Epithelial cell of prostate (primary cell): Measurements from ENCODE around the gene CLTA.
"Not testable (repeated sequence)": the region's sequence is repeated elsewhere in the genome, so short reads cannot be mapped to it uniquely, and the experiment has no call there.

Experiments used
- DNase-seq: peaks from one replicate; pipeline ENCODE4 v3.0.0-alpha.2; 2011; ENCODE audit warnings: low read depth, low spot score
- H3K27ac ChIP-seq: fragments of 450-650 bp; 2 replicates; pipeline ENCODE4 v1.5.1; 2017; ENCODE audit warnings: mild to moderate bottlenecking

Gene CLTA

GRCh38 chr9:36180243-36180642, 10.5 kb upstream of the CLTA start:
- H3K27ac ChIP-seq, DNase-seq: not testable (repeated sequence)

DNA sequence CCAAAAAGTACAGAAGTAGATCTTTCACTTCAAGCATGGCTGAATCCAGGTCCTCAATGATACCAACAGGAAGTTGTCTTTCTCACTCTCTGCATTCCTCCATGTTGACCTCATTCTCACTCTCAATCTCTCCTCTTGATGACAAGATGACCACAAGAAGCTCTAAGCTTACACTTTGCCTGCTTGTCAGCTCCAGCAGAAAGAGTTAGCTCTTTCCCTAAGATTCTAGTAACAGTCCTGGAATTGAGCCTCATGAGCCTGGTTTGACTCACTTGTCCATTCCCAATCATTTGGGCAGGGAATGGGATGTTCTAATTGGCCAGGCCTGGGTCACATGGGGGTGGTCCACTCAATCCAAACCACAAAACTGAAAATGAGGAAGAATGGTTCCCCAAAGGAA, 3.3 kb upstream of the CLTA start:
- H3K27ac ChIP-seq: peak overlapping the region; percentile 41
- DNase-seq: peak; percentile 24

DNA sequence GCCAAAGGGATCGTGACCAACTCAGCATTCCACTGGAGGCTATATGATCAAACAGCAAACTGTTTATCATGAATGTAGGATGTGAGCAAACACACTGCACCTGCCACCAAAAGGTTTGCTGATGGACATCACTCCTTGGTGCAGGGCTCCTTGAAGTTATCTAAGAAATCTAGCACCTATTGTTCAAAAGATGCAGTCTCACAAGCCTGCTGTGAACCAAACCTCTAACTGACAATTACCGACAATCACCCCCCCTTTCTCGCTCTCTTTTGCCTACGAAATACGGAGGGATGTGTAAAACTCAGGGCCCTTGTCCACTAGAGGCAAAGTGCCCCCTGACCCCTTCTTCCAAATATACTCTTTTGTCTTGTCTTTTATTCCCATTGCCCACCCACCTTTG, 2.5 kb upstream of the CLTA start:
- DNase-seq: no peak

DNA sequence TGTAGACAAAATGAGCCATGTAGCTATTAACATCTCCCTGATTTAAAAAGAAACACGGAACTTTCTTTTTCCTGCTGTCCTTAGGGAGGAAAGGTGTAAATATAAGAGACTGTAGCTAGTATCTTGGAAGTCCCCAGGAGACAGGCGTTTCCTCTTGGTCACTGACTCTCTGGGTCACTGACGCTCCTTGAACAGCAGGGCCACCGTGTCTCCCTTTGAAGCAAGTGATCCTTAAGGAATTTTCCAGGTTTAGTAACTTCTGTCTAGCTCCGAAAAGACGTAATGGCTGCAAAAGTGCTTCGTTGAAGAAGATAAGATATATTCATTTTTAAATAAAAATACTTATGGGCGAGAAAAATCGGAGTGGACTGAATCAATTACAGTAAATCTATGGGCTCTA, 745 bp upstream of the CLTA start:
- H3K27ac ChIP-seq: peak overlapping the region; percentile 86
- no peak for DNase-seq

More for the DNA sequence above, 2.5 kb upstream of the CLTA start:
- no peak overlapping the region for H3K27ac ChIP-seq

DNA sequence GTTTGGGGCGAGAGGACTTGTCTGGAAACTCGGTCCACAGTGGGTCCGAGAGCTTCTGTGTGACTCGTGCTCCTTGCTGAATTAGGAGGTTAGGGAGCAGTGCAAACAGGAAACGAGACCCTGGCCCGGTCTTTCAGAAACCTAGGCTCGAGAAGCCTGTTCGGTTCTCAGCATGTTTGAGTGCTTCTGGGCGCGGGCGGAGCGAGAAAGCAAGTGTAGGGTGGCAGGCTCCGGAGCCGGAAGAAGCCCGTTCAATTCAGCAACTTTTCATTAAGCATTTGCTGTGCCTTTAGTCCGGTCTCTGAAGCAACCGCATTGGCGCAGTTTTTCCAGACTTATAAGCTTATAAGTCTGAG, 547 bp downstream of the CLTA start:
- DNase-seq: no peak

GRCh38 chr9:36191686-36192085, 965 bp downstream of the CLTA start:
- H3K27ac ChIP-seq: peak overlapping the region; percentile 86

More for the DNA sequence above, 547 bp downstream of the CLTA start:
- H3K27ac ChIP-seq: peak overlapping the region; percentile 86

GRCh38 chr9:36192196-36192595, 1.5 kb downstream of the CLTA start:
- H3K27ac ChIP-seq: no peak overlapping the region
- DNase-seq: no peak

More at GRCh38 chr9:36191686-36192085, 965 bp downstream of the CLTA start:
- no peak for DNase-seq

DNA sequence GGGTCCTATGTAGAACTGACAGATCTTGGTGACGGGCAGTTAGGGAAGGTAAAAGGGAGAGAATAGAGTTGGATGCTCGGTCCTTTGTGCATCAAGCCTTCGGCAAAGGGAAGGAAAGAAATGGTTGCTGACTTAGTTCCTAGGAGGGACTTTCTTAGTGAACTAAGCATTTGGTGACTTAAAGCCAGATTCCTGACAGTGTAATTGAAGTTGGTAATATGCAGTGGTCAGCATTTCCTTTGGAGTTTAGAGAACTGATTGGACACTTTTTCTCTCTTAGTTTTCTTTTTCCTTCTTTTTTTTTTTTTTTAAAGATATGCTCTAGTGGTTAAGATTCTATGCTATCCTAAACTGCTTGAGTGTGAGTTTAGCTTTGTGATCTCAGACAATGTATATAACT, 2.3 kb downstream of the CLTA start:
- DNase-seq: no peak
- H3K27ac ChIP-seq: no peak overlapping the region

GRCh38 chr9:36194326-36195000, 3.7 kb downstream of the CLTA start:
- H3K27ac ChIP-seq: no peak overlapping the region
- no peak for DNase-seq

DNA sequence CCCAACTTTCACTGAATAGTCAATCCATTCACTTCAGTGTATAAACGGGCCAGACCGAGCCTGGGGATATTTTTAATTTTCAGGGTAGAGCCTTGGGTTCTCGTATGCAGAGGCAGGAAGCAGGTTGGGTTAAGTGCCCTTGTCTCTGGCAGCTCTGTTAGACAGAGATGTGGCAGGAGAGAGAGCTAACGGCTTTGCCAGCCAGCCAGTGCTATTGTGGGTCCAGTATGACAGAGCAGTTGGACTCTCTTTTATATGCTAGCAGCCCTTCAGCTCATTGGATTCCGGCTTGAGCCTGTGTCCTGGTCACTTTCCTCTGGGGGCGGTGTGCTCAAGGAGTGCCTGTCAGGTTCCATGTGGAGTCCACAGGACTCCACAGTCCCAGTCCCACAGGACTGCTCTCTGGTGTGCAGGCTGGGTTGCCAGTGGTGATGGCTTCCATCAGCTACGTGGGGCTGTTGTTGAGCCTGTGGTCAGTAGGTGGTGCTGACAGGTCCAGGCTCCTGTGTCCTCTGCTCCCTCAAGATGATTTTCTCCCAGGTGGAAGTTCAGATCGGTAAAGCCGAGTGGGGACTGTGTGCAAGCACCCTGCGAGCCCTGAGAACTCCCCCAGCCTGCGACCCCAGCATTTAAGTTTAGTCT, 14.3 kb downstream of the CLTA start:
- DNase-seq: no peak
- H3K27ac ChIP-seq: no peak overlapping the region

DNA sequence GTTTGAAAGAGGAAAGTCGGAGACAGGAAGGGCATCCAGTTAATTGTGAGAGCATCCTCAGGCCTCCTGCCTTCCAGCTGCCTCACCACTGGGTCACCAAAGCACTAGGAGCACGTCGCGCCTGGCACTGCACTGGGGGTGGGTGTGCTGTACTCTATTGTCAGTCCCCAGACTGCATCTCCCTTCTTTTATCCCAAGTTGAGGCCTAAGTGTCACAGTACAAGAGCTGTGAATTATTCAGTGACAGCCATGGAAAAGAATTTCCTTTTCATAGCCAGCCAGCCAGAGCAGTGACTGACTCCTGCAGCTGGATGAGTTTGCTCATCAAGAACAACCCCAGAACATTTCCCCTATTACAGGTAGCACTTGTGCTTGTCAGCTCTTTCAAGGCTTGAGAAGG, 16.3 kb downstream of the CLTA start:
- H3K27ac ChIP-seq: no peak overlapping the region
- no peak for DNase-seq

GRCh38 chr9:36207546-36208012, 16.9 kb downstream of the CLTA start:
- H3K27ac ChIP-seq: no peak overlapping the region
- DNase-seq: no peak

DNA sequence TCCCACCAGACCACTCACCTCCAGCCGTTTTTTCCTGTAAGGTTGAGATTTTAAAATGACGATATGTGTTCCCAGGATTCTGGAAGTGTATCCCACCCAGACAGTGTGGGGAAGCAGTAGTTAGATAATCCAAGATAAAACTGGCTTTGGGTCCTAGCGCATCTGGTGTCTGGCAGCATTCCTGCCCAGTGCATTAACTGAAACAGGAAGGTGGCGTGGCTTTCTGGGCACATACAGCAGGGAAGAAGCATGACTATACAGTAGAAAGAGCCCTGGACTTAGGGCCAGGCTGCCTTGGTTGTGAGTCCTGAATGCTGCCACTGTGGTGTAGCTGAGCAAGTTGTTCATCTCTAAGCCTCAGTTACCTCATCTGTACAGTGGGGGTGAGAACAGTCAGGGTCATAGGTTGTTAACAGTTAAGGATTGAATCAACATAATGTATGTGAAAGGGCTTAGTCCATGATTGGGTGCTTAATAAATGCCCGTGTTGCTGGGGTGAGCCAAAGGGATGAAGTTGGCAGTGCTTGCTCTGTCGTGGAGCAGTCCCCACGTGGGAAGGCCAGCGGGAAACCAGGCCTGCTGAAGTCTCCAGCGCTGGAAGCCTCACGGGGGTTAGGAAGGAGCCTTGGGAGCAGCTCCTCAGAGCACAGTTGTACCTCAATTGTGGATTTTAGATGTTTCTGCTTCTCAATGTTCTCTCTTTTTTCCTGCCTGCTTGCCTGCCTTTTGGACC, 18.0 kb downstream of the CLTA start:
- no peak for DNase-seq
- no peak overlapping the region for H3K27ac ChIP-seq

GRCh38 chr9:36210722-36211121, 20.0 kb downstream of the CLTA start:
- no peak for DNase-seq
- no peak overlapping the region for H3K27ac ChIP-seq

DNA sequence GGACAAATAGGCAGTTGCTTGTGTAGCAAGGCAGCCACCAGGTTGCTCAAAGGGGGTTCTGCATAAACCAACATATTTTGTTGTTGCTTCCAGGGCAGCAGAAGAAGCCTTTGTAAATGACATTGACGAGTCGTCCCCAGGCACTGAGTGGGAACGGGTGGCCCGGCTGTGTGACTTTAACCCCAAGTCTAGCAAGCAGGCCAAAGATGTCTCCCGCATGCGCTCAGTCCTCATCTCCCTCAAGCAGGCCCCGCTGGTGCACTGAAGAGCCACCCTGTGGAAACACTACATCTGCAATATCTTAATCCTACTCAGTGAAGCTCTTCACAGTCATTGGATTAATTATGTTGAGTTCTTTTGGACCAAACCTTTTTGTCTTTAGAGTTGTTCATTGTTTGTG, 20.8 kb downstream of the CLTA start:
- DNase-seq: no peak
- no peak overlapping the region for H3K27ac ChIP-seq

GRCh38 chr9:36213387-36213786, 22.7 kb downstream of the CLTA start:
- no peak overlapping the region for H3K27ac ChIP-seq
- no peak for DNase-seq

- H3K27ac ChIP-seq: no peak overlapping the region
- DNase-seq: no peak
Measured at GRCh38 chr9:36213989-36214388, 23.3 kb downstream of the CLTA start.

- no peak overlapping the region for H3K27ac ChIP-seq
- DNase-seq: no peak
Measured at GRCh38 chr9:36214571-36214970, 23.9 kb downstream of the CLTA start.

DNA sequence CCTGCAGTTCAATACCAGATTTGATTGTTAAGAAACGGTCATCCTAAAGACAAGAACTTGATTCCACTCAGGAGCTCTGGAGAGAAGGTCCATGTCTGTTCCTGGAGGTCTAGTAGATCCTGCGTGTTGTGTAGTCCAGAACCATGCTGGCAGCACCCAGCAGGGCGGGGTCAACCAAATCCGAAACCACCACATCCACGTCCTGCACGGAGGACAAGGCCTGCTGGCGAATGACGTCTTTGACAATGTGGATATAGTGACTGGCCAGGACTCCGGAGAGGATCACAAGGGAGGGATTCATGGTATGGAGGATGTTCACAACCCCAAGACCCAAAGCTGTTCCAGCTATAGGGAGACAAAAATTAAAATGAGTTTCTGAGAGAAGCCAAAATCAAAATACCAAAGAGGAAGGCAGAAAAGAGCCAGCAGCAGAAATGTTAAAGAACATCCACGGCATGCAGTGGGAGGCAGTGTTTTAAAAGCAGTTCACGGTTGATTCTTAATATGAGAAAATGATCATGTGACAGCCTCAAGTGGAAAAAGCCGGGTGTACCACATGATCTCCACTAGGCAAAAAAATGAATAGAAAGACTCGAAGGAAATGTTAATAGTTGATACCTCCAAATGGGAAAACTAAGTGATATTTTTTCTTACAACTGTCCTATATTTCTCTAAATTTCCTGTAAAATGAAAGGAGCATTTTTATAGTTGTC, 26.7 kb downstream of the CLTA start:
- H3K27ac ChIP-seq: no peak overlapping the region
- DNase-seq: no peak

GRCh38 chr9:36218011-36218410, 27.3 kb downstream of the CLTA start:
- H3K27ac ChIP-seq: no peak overlapping the region
- DNase-seq: no peak

- H3K27ac ChIP-seq: no peak overlapping the region
- DNase-seq: no peak
Measured at GRCh38 chr9:36218411-36218901, 27.7 kb downstream of the CLTA start.
